ENCODE data around the gene SPATA18. TPM values are rescaled to one million over a fixed set of nuclear protein-coding genes. Genes with fewer than 3 reads are reported as not detected.

The SPATA18 gene
- total RNA-seq, 1 experiment from 2014 or later = 23.0 TPM

GRCh38 chr4:52103319-52103718 is 52.2 kb downstream of the SPATA18 start:
- intact Hi-C loops (cut with micrococcal nuclease) = loop anchor here (1.0 kb wide), 1 partner anchor 131 kb away; no protein-coding TSS in a partner anchor
- Mint-ChIP-seq H3K27ac (ENCODE audit: low read depth, unreplicated experiment) (no peak overlapping the region), H3K27me3 (ENCODE audit: insufficient read depth, unreplicated experiment) (no peaks in the 10 kb centered on the region), H3K9me3 (ENCODE audit: unreplicated experiment) (peaks cover 2% of the 10 kb centered on the region), H3K4me3 (ENCODE audit: unreplicated experiment) (no peak overlapping the region), H3K36me3 (ENCODE audit: insufficient read depth, unreplicated experiment) (peaks cover 6% of the 10 kb centered on the region), H3K4me1 (ENCODE audit: insufficient read depth, unreplicated experiment) (peaks cover 21% of the 10 kb centered on the region)
- ChIA-PET CTCF (interaction anchor here (0.7 to 1.2 kb wide), 3 partner anchors 9 to 33 kb away, joined by 3 read pairs; no protein-coding TSS in a partner anchor), POLR2A (no interaction called here)
- BruUV-seq (replicated peaks) = no TSS peak
- DNase-seq (ENCODE audit: unreplicated experiment) = peak; percentile 50
- peak; percentile 22 for TF ChIP-seq CTCF (IDR thresholded peaks at IDR 0.05; ENCODE audit: unreplicated experiment)

GRCh38 chr4:52105276-52105675 is 54.2 kb downstream of the SPATA18 start:
- H3K27me3 Mint-ChIP-seq (ENCODE audit: insufficient read depth, unreplicated experiment) = no peaks in the 10 kb centered on the region
- no TSS peak for BruUV-seq (replicated peaks)
- intact Hi-C loops (cut with micrococcal nuclease) = no loop called here
- peaks cover 17% of the 10 kb centered on the region for H3K4me1 Mint-ChIP-seq (ENCODE audit: insufficient read depth, unreplicated experiment)
- TF ChIP-seq CTCF (IDR thresholded peaks at IDR 0.05; ENCODE audit: unreplicated experiment) = no peak
- no peaks in the 10 kb centered on the region for H3K36me3 Mint-ChIP-seq (ENCODE audit: insufficient read depth, unreplicated experiment)
- no peak overlapping the region for H3K4me3 Mint-ChIP-seq (ENCODE audit: unreplicated experiment)
- ChIA-PET CTCF (interaction anchor here (0.7 kb wide), 1 partner anchor 10 kb away, joined by 3 read pairs; no protein-coding TSS in a partner anchor), POLR2A (no interaction called here)
- DNase-seq (ENCODE audit: unreplicated experiment) = no peak
- H3K27ac Mint-ChIP-seq (ENCODE audit: low read depth, unreplicated experiment) = no peak overlapping the region
- H3K9me3 Mint-ChIP-seq (ENCODE audit: unreplicated experiment) = peaks cover 7% of the 10 kb centered on the region

- no peak for DNase-seq (ENCODE audit: unreplicated experiment)
- TF ChIP-seq CTCF (IDR thresholded peaks at IDR 0.05; ENCODE audit: unreplicated experiment) = no peak
- no TSS peak for BruUV-seq (replicated peaks)
- Mint-ChIP-seq H3K4me1 (ENCODE audit: insufficient read depth, unreplicated experiment) (peaks cover 15% of the 10 kb centered on the region), H3K36me3 (ENCODE audit: insufficient read depth, unreplicated experiment) (no peaks in the 10 kb centered on the region), H3K4me3 (ENCODE audit: unreplicated experiment) (no peak overlapping the region), H3K27me3 (ENCODE audit: insufficient read depth, unreplicated experiment) (no peaks in the 10 kb centered on the region), H3K9me3 (ENCODE audit: unreplicated experiment) (peaks cover 7% of the 10 kb centered on the region), H3K27ac (ENCODE audit: low read depth, unreplicated experiment) (no peak overlapping the region)
- intact Hi-C loops (cut with micrococcal nuclease) = no loop called here
- CTCF ChIA-PET = interaction anchor here (0.8 to 1.1 kb wide), 2 partner anchors 29 to 147 kb away, joined by 3 read pairs; no protein-coding TSS in a partner anchor
- POLR2A ChIA-PET = interaction anchor here (1.1 kb wide), 1 partner anchor 9 kb away, joined by 5 read pairs; no protein-coding TSS in a partner anchor
Observed at GRCh38 chr4:52106191-52106590, 55.1 kb downstream of the SPATA18 start.

- H3K4me1 Mint-ChIP-seq (ENCODE audit: insufficient read depth, unreplicated experiment) = peaks cover 11% of the 10 kb centered on the region
- peaks cover 7% of the 10 kb centered on the region for H3K9me3 Mint-ChIP-seq (ENCODE audit: unreplicated experiment)
- BruUV-seq (replicated peaks) = no TSS peak
Observed at GRCh38 chr4:52106660-52107059, 55.6 kb downstream of the SPATA18 start.

More at GRCh38 chr4:52106660-52107059, 55.6 kb downstream of the SPATA18 start:
- DNase-seq (ENCODE audit: unreplicated experiment) = no peak
- intact Hi-C loops (cut with micrococcal nuclease) = no loop called here
- TF ChIP-seq CTCF (IDR thresholded peaks at IDR 0.05; ENCODE audit: unreplicated experiment) = no peak
- ChIA-PET CTCF (interaction anchor here (0.8 to 1.1 kb wide), 2 partner anchors 28 to 147 kb away, joined by 3 read pairs; no protein-coding TSS in a partner anchor), POLR2A (interaction anchor here (1.1 kb wide), 1 partner anchor 10 kb away, joined by 5 read pairs; no protein-coding TSS in a partner anchor)
- Mint-ChIP-seq H3K27me3 (ENCODE audit: insufficient read depth, unreplicated experiment) (no peaks in the 10 kb centered on the region), H3K4me3 (ENCODE audit: unreplicated experiment) (no peak overlapping the region), H3K27ac (ENCODE audit: low read depth, unreplicated experiment) (no peak overlapping the region), H3K36me3 (ENCODE audit: insufficient read depth, unreplicated experiment) (no peaks in the 10 kb centered on the region)
